Motor neuron (in vitro differentiated cells): ENCODE data around the gene DENND4A. TPM values are rescaled to one million over a fixed set of nuclear protein-coding genes. Genes with fewer than 3 reads are reported as not detected.

Experiments used
- ATAC-seq, 8 experiments: fragments of 200-7000 bp; cut with Tn5 transposase; replicated peaks in 6 of 8; 2 replicates each; pipeline ENCODE4 v1.8.0; 2021; ENCODE audit warnings: mild to moderate bottlenecking in 8 of 8, moderate library complexity in 8 of 8
- H3K27ac ChIP-seq, 2 donors: fragments of 250-450 bp; sonication (Bioruptor Pico); 2 replicates each; pipeline ENCODE4 v1.9.0; 2021; ENCODE audit warnings: antibody characterized with exemption in 2 of 2, mild to moderate bottlenecking in 2 of 2, moderate library complexity in 1 of 2
- H3K4me1 ChIP-seq, 2 donors: fragments of 250-450 bp; sonication (Bioruptor Pico); replicated peaks in 1 of 2; 2 replicates each; pipeline ENCODE4 v1.6.1; 2021; ENCODE audit warnings: antibody characterized with exemption in 2 of 2, mild to moderate bottlenecking in 2 of 2, moderate library complexity in 1 of 2
- H3K4me3 ChIP-seq, 5 donors: fragments of 250-450 bp; sonication (Bioruptor Pico); 2 replicates each; pipeline ENCODE4 v1.9.0; 2021; ENCODE audit warnings: antibody characterized with exemption in 5 of 5, mild to moderate bottlenecking in 5 of 5, moderate library complexity in 4 of 5
- WGBS, 10 experiments: fragments of 450-650 bp; shearing (Covaris generic); methylation state at CpG; one replicate each; pipeline ENCODE4 v1.0.0; 2022; 5-methylcytosine and 5-hydroxymethylcytosine counted together
- in situ Hi-C, 9 experiments: fragments of 400-800 bp; cut with MboI; loops; one replicate each; pipeline ENCODE4 v1.15.0; 2021; ENCODE audit warnings: low sequenced_read_pairs in 9 of 9, low pct_unique_long_range_greater_than_20kb in 2 of 9; ENCODE audit not compliant: unreplicated experiment in 9 of 9
- total RNA-seq, 8 experiments: library from RNA; unstranded; fragments of 300-600 nt; gene quantifications; 2 replicates each; pipeline versions ENCODE4 v1.2.3 to v1.2.4, GENCODE V29; 2022

DENND4A gene
- 10 to 100 TPM; 13.7 to 34.8 (median 23.4) TPM for total RNA-seq

- in situ Hi-C loops = no loop called here
- ATAC-seq = peak; percentile 85 to 94 (median 92)
- H3K27ac ChIP-seq = peak within 1 kb of the TSS; percentile 90 to 92
- WGBS, 10 experiments = 0 to 5% (median 0%) methylated on average over 1 to 21 of the region's 63 CpGs
- H3K4me1 ChIP-seq = peaks cover 9 to 22% of the 10 kb centered on the region in 2 donors
- peak within 1 kb of the TSS; percentile 69 to 85 (median 72) for H3K4me3 ChIP-seq
Measured at GRCh38 chr15:65792138-65792987, at the start of gene DENND4A. Gene DENND4A (minus strand): TSS chr15:65792293. CDS start chr15:65756450, 35,843 bp downstream.

- peak in 3 of 8 experiments; percentile 16 to 70 (median 50) for ATAC-seq
- H3K27ac ChIP-seq = no peak overlapping the region
Measured at GRCh38 chr15:65841121-65841930, 49.2 kb upstream of the DENND4A start.

GRCh38 chr15:65839985-65840384, 47.9 kb upstream of the DENND4A start:
- WGBS, 10 experiments = 43 to 90% (median 77%) methylated on average over 1 to 4 of the region's 4 CpGs; no CpG with 5 or more reads in 1 of the 10 experiments
- no peak overlapping the region for H3K27ac ChIP-seq
- in situ Hi-C loops = no loop called here
- no peak for ATAC-seq
- H3K4me3 ChIP-seq = no peak overlapping the region
- H3K4me1 ChIP-seq = no peaks in the 10 kb centered on the region

More at GRCh38 chr15:65841121-65841930, 49.2 kb upstream of the DENND4A start:
- WGBS, 10 experiments = 5 to 90% (median 57%) methylated on average over 2 to 11 of the region's 11 CpGs; no CpG with 5 or more reads in 2 of the 10 experiments
- H3K4me3 ChIP-seq = no peak overlapping the region
- H3K4me1 ChIP-seq = no peaks in the 10 kb centered on the region
- in situ Hi-C loops = no loop called here

GRCh38 chr15:65839354-65839901, 47.3 kb upstream of the DENND4A start:
- 43 to 100% (median 81%) methylated on average over 1 to 5 of the region's 5 CpGs; no CpG with 5 or more reads in 1 of the 10 experiments for WGBS, 10 experiments
- Histone ChIP-seq H3K4me1 (no peaks in the 10 kb centered on the region), H3K27ac (no peak overlapping the region), H3K4me3 (no peak overlapping the region)
- in situ Hi-C loops = no loop called here
- no peak for ATAC-seq

GRCh38 chr15:65837301-65838294, 45.5 kb upstream of the DENND4A start:
- 50 to 82% (median 65%) methylated on average over 1 to 6 of the region's 6 CpGs for WGBS, 10 experiments
- ATAC-seq = no peak
- Histone ChIP-seq H3K4me1 (peaks cover 4 to 11% of the 10 kb centered on the region in 2 donors), H3K27ac (no peak overlapping the region), H3K4me3 (no peak overlapping the region)
- in situ Hi-C loops = no loop called here

GRCh38 chr15:65836665-65837064, 44.6 kb upstream of the DENND4A start:
- H3K4me3 ChIP-seq = no peak overlapping the region
- in situ Hi-C loops = no loop called here
- peaks cover 8 to 16% of the 10 kb centered on the region in 2 donors for H3K4me1 ChIP-seq
- WGBS, 10 experiments = 66 to 94% (median 83%) methylated on average over 1 to 4 of the region's 4 CpGs; no CpG with 5 or more reads in 1 of the 10 experiments
- ATAC-seq = no peak
- H3K27ac ChIP-seq = no peak overlapping the region

GRCh38 chr15:65835447-65835846, 43.4 kb upstream of the DENND4A start:
- Histone ChIP-seq H3K4me1 (peaks cover 8 to 16% of the 10 kb centered on the region in 2 donors), H3K27ac (no peak overlapping the region), H3K4me3 (no peak overlapping the region)
- 32 to 89% (median 80%) methylated on average over 3 to 4 of the region's 4 CpGs; no CpG with 5 or more reads in 1 of the 10 experiments for WGBS, 10 experiments
- ATAC-seq = no peak
- in situ Hi-C loops = no loop called here

- peaks cover 8 to 16% of the 10 kb centered on the region in 2 donors for H3K4me1 ChIP-seq
- no peak overlapping the region for H3K27ac ChIP-seq
- H3K4me3 ChIP-seq = no peak overlapping the region
- ATAC-seq = no peak
- WGBS, 10 experiments = 83 to 100% (median 93%) methylated on average over 3 to 7 of the region's 8 CpGs; no CpG with 5 or more reads in 2 of the 10 experiments
- in situ Hi-C loops = no loop called here
Measured at GRCh38 chr15:65834603-65835282, 42.6 kb upstream of the DENND4A start.

- WGBS, 10 experiments = 50 to 100% (median 69%) methylated on average over 1 to 4 of the region's 4 CpGs; no CpG with 5 or more reads in 2 of the 10 experiments
- H3K4me1 ChIP-seq = peaks cover 8 to 16% of the 10 kb centered on the region in 2 donors
- no peak for ATAC-seq
- peak overlapping the region in 1 of 2 donors; percentile 53 for H3K27ac ChIP-seq
- no peak overlapping the region for H3K4me3 ChIP-seq
- in situ Hi-C loops = no loop called here
Measured at GRCh38 chr15:65833501-65834205, 41.6 kb upstream of the DENND4A start.

- in situ Hi-C loops = no loop called here
- no peak overlapping the region for H3K4me3 ChIP-seq
- peaks cover 8 to 16% of the 10 kb centered on the region in 2 donors for H3K4me1 ChIP-seq
- 0 to 67% (median 44%) methylated on average over 1 to 7 of the region's 8 CpGs; no CpG with 5 or more reads in 2 of the 10 experiments for WGBS, 10 experiments
- H3K27ac ChIP-seq = peak overlapping the region; percentile 8 to 53
- ATAC-seq = peak; percentile 95 to 98 (median 98)
Measured at GRCh38 chr15:65832549-65833364, 40.7 kb upstream of the DENND4A start.
